Osteocyte (in vitro differentiated cells): ENCODE data around the gene GRB7. TPM values are rescaled to one million over a fixed set of nuclear protein-coding genes. Genes with fewer than 3 reads are reported as not detected.

Experiments used
- DNase-seq: peaks from one replicate; pipeline ENCODE4 v3.0.0; 2021; ENCODE audit warnings: mixed read lengths; ENCODE audit not compliant: unreplicated experiment; ENCODE audit errors: extremely low spot score
- H3K27ac Mint-ChIP-seq: one replicate; pipeline ENCODE4 v1.8.0; 2021; ENCODE audit warnings: mild to moderate bottlenecking, mixed read lengths; ENCODE audit not compliant: unreplicated experiment
- H3K27me3 Mint-ChIP-seq: one replicate; pipeline ENCODE4 v1.8.0; 2021; ENCODE audit warnings: mixed read lengths; ENCODE audit not compliant: unreplicated experiment
- H3K36me3 Mint-ChIP-seq: one replicate; pipeline ENCODE4 v1.8.0; 2021; ENCODE audit warnings: mixed read lengths; ENCODE audit not compliant: unreplicated experiment
- H3K4me1 Mint-ChIP-seq: one replicate; pipeline ENCODE4 v1.8.0; 2021; ENCODE audit warnings: mixed read lengths; ENCODE audit not compliant: unreplicated experiment
- H3K4me3 Mint-ChIP-seq: one replicate; pipeline ENCODE4 v1.8.0; 2021; ENCODE audit warnings: mild to moderate bottlenecking, moderate library complexity, mixed read lengths; ENCODE audit not compliant: unreplicated experiment
- H3K9me3 Mint-ChIP-seq: one replicate; pipeline ENCODE4 v1.8.0; 2021; ENCODE audit warnings: mixed read lengths; ENCODE audit not compliant: unreplicated experiment
- CTCF ChIP-seq: fragments of 200-600 bp; sonication (generic); IDR thresholded peaks from 2 replicates; pipeline ENCODE4 v1.5.0; 2021; ENCODE audit warnings: antibody characterized with exemption, mild to moderate bottlenecking, moderate library complexity
- total RNA-seq: library from RNA; stranded (reverse); gene quantifications from 2 replicates; pipeline ENCODE4 v1.2.1, GENCODE V29; 2021

The GRB7 gene
- total RNA-seq, 1 donor from 2014 or later: 1.2 TPM

- Mint-ChIP-seq H3K9me3 (no peaks in the 10 kb centered on the region), H3K4me3 (no peak overlapping the region), H3K27me3 (no peaks in the 10 kb centered on the region), H3K27ac (no peak overlapping the region), H3K4me1 (no peaks in the 10 kb centered on the region), H3K36me3 (peaks cover 31% of the 10 kb centered on the region)
- no peak for DNase-seq
- TF ChIP-seq CTCF: no peak
Measured at GRCh38 chr17:39716073-39716818, 21.5 kb upstream of the GRB7 start.

GRCh38 chr17:39716879-39717536, 20.7 kb upstream of the GRB7 start:
- DNase-seq: no peak
- H3K4me1 Mint-ChIP-seq: no peaks in the 10 kb centered on the region
- peaks cover 27% of the 10 kb centered on the region for H3K36me3 Mint-ChIP-seq
- H3K4me3 Mint-ChIP-seq: no peak overlapping the region
- no peak for TF ChIP-seq CTCF
- H3K27ac Mint-ChIP-seq: no peak overlapping the region
- no peaks in the 10 kb centered on the region for H3K9me3 Mint-ChIP-seq
- no peaks in the 10 kb centered on the region for H3K27me3 Mint-ChIP-seq

- Mint-ChIP-seq H3K4me3 (no peak overlapping the region), H3K27me3 (no peaks in the 10 kb centered on the region), H3K9me3 (no peaks in the 10 kb centered on the region), H3K27ac (no peak overlapping the region), H3K4me1 (no peaks in the 10 kb centered on the region), H3K36me3 (peaks cover 22% of the 10 kb centered on the region)
- DNase-seq: no peak
- no peak for TF ChIP-seq CTCF
Measured at GRCh38 chr17:39717660-39718059, 20.1 kb upstream of the GRB7 start.

- H3K4me3 Mint-ChIP-seq: no peak overlapping the region
- DNase-seq: no peak
- no peak overlapping the region for H3K27ac Mint-ChIP-seq
- peaks cover 20% of the 10 kb centered on the region for H3K36me3 Mint-ChIP-seq
- no peaks in the 10 kb centered on the region for H3K4me1 Mint-ChIP-seq
- TF ChIP-seq CTCF: no peak
- no peaks in the 10 kb centered on the region for H3K27me3 Mint-ChIP-seq
- H3K9me3 Mint-ChIP-seq: no peaks in the 10 kb centered on the region
Measured at GRCh38 chr17:39719563-39720355, 18.0 kb upstream of the GRB7 start.

GRCh38 chr17:39722104-39722503, 15.6 kb upstream of the GRB7 start:
- no peak for TF ChIP-seq CTCF
- no peaks in the 10 kb centered on the region for H3K9me3 Mint-ChIP-seq
- no peak overlapping the region for H3K4me3 Mint-ChIP-seq
- no peaks in the 10 kb centered on the region for H3K27me3 Mint-ChIP-seq
- H3K36me3 Mint-ChIP-seq: peaks cover 31% of the 10 kb centered on the region
- no peak for DNase-seq
- no peaks in the 10 kb centered on the region for H3K4me1 Mint-ChIP-seq
- no peak overlapping the region for H3K27ac Mint-ChIP-seq
